ENCODE data around the gene MIPOL1. TPM values are rescaled to one million over a fixed set of nuclear protein-coding genes. Genes with fewer than 3 reads are reported as not detected.

MIPOL1 gene
- total and polyA plus RNA-seq, 2 of the 4 experiments (the other 2 are of a cell fraction): 2.7 to 5.9 TPM

DNA sequence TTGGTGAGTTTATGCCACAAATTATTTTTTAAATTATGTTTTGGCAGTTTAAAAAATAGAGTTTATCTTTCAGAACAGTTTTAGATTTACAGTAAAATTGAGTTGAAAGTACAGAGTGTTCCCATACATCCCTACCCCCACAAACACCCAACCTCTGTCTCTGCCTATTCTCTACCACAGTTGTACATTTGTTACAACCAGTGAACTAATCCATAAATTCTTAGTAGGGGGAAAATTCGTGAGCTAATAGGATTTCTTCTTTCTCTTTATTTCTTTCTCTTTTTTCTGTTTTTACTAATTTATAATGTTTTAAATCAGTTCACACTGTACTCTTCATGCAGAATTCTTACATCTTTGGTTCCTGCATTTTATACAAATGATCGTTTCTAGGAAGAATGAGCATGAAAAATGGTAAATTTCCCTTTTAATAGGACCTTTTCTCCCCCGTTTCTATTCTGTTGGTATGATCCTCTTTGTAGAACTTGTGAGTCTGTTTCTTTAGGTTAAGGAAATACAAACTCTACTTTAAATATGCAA, 56.7 kb downstream of the MIPOL1 start:
- no peak overlapping the region for H3K9ac ChIP-seq (ENCODE audit: low read depth, low read length)
- no peak for TF ChIP-seq NFE2L2 (IDR thresholded peaks at IDR 0.05; ENCODE audit: low read depth, low read length)
- TF ChIP-seq SMC3 (IDR thresholded peaks at IDR 0.05; ENCODE audit: low read depth, low read length): no peak
- no peak for TF ChIP-seq MXI1 (IDR thresholded peaks at IDR 0.05; ENCODE audit: borderline replicate concordance, low read depth, low read length)
- TF ChIP-seq CTCF (conservative IDR thresholded peaks at IDR 0.05; ENCODE audit: low read depth, low read length): no peak
- no peak for TF ChIP-seq BHLHE40 (IDR thresholded peaks at IDR 0.05; ENCODE audit: low read depth, low read length)
- TF ChIP-seq CEBPB (IDR thresholded peaks at IDR 0.05; ENCODE audit: low read depth, low read length): no peak
- ChIA-PET CTCF (interaction anchor here (0.8 kb wide), 1 partner anchor 402 kb away, joined by 3 read pairs; no protein-coding TSS in a partner anchor), POLR2A (ENCODE audit: unreplicated experiment) (no interaction called here)
- no peak overlapping the region for H3K4ac ChIP-seq (ENCODE audit: low read depth, low read length)
- no peaks in the 10 kb centered on the region for H3K4me1 ChIP-seq (ENCODE audit: control insufficient read depth, insufficient read depth, low read length)
- H3K36me3 ChIP-seq (ENCODE audit: control insufficient read depth, insufficient read depth, low read length): no peaks in the 10 kb centered on the region
- H3K56ac ChIP-seq (ENCODE audit: extremely low read depth, insufficient read depth, low read length): no peak overlapping the region
- H3K18ac ChIP-seq (ENCODE audit: low read depth, low read length): no peak overlapping the region
- in situ Hi-C loops (cut with MboI; ENCODE audit: low sequenced_read_pairs): no loop called here
- H2AK9ac ChIP-seq (replicated peaks; ENCODE audit: low read depth, low read length, poor library complexity): no peak overlapping the region
- DNase-seq: no peak
- H3K4me2 ChIP-seq (ENCODE audit: low read depth, low read length): no peak overlapping the region
- H2AK5ac ChIP-seq (ENCODE audit: low read depth, low read length): no peak overlapping the region
- no peak overlapping the region for H4K91ac ChIP-seq (ENCODE audit: insufficient read depth, low read depth, low read length)
- no peak overlapping the region for H2BK15ac ChIP-seq (ENCODE audit: low read depth, low read length)
- no peak overlapping the region for H3K4me3 ChIP-seq (ENCODE audit: insufficient read depth, low read depth, low read length)
- no peak for ATAC-seq (ENCODE audit: low read depth)
- no peaks in the 10 kb centered on the region for H4K20me1 ChIP-seq (ENCODE audit: insufficient read depth, low read length)
- no CpG with 5 or more reads among the region's 3 CpGs for WGBS, 2 experiments (ENCODE audit: extremely low coverage in 2 of 2, insufficient read length in 1 of 2)
- no peaks in the 10 kb centered on the region for H3K9me3 ChIP-seq (ENCODE audit: control insufficient read depth, insufficient read depth, low read length)
- H2BK5ac ChIP-seq (ENCODE audit: low read depth, low read length, poor library complexity, severe bottlenecking): no peak overlapping the region
- H2AFZ ChIP-seq (replicated peaks; ENCODE audit: low read length, poor library complexity): no peak overlapping the region
- no peak overlapping the region for H2BK120ac ChIP-seq (ENCODE audit: low read depth, low read length)
- H3K23ac ChIP-seq (ENCODE audit: low read depth, low read length): no peak overlapping the region
- H3K79me1 ChIP-seq (ENCODE audit: low read depth in 1 of 2, low read length in 2 of 2): no peaks in the 10 kb centered on the region
- dilution Hi-C loops (cut with HindIII; ENCODE audit: low sequenced_read_pairs, unreplicated experiment): no loop called here
- no peak overlapping the region for H4K5ac ChIP-seq (ENCODE audit: low read depth, low read length)
- intact Hi-C loops (cut with micrococcal nuclease): no loop called here
- BruUV-seq (replicated peaks): no TSS peak
- no peak overlapping the region for H3K27ac ChIP-seq (ENCODE audit: insufficient read depth, low read length)
- no peak overlapping the region for H2BK20ac ChIP-seq (ENCODE audit: low read depth, low read length)
- no peaks in the 10 kb centered on the region for H3K9me1 ChIP-seq (ENCODE audit: insufficient read depth, low read length)
- no peak overlapping the region for H3K14ac ChIP-seq (replicated peaks; ENCODE audit: low read depth, low read length)
- H4K8ac ChIP-seq (ENCODE audit: low read depth in 2 of 2, low read length in 2 of 2): 0 out of 4 replicates have a peak overlapping the region, but pooled peaks of 1 of the 2 experiments have one; percentile 42
- H3K27me3 ChIP-seq (ENCODE audit: control insufficient read depth, insufficient read depth, low read length): no peaks in the 10 kb centered on the region
